ENCODE data around the gene UBE2D2.

- TF ChIP-seq, protein P1, sequence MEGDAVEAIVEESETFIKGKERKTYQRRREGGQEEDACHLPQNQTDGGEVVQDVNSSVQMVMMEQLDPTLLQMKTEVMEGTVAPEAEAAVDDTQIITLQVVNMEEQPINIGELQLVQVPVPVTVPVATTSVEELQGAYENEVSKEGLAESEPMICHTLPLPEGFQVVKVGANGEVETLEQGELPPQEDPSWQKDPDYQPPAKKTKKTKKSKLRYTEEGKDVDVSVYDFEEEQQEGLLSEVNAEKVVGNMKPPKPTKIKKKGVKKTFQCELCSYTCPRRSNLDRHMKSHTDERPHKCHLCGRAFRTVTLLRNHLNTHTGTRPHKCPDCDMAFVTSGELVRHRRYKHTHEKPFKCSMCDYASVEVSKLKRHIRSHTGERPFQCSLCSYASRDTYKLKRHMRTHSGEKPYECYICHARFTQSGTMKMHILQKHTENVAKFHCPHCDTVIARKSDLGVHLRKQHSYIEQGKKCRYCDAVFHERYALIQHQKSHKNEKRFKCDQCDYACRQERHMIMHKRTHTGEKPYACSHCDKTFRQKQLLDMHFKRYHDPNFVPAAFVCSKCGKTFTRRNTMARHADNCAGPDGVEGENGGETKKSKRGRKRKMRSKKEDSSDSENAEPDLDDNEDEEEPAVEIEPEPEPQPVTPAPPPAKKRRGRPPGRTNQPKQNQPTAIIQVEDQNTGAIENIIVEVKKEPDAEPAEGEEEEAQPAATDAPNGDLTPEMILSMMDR (conservative IDR thresholded peaks at IDR 0.05; ENCODE audit: low read depth in 2 of 2): no peak
- TF ChIP-seq EZH2phosphoT487 (IDR thresholded peaks at IDR 0.05; ENCODE audit: unreplicated experiment) (no peak), ETS1 (IDR thresholded peaks at IDR 0.05) (no peak), NANOG (IDR thresholded peaks at IDR 0.05; ENCODE audit: borderline replicate concordance) (no peak), CREB1 (CRISPR knock-in tag; IDR thresholded peaks at IDR 0.05; ENCODE audit: low read depth) (no peak), EZH2 (IDR thresholded peaks at IDR 0.05; ENCODE audit: low read depth, unreplicated experiment) (no peak), REST (IDR thresholded peaks at IDR 0.05; ENCODE audit: unreplicated experiment) (no peak), JUNB (IDR thresholded peaks at IDR 0.05; ENCODE audit: unreplicated experiment) (no peak), ZNF114 (CRISPR knock-in tag; IDR thresholded peaks at IDR 0.05) (no peak)
These were observed 108.7 kb downstream of the UBE2D2 start for GRCh38 chr5:139669662-139670368.
